ENCODE results near the gene MKKS. TPM values are rescaled to one million over a fixed set of nuclear protein-coding genes. Genes with fewer than 3 reads are reported as not detected.
"Not testable (repeated sequence)": the region's sequence is repeated elsewhere in the genome, so short reads cannot be mapped to it uniquely, and the experiment has no call there.

The MKKS gene
- total RNA-seq, 4 donors from 2014 or later: 4.7 to 15.4 (median 12.9) TPM

DNA sequence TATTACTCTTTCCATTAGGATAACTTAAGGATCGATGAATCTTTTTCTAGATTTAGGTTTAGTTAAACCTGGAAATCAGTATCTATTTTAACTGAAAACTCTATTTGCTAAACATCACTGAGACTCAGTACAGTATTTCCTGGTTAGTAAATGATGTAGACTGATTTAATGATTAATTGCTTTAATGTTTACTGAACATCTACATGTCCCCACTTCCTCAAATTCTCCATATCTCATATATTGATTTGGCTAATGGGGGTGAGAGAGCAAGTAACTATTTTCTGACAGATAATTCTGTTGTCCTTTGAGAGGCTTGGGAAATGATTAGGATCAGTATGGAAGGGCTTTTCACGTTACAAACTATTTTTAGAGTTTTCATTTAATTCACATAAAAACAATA lies 10.3 kb downstream of the MKKS start:
- Histone ChIP-seq H3K4me1 (peaks cover 0 to 21% (median 4%) of the 10 kb centered on the region in 3 donors), H3K27ac (no peak overlapping the region), H3K36me3 (peaks cover 0 to 24% (median 0%) of the 10 kb centered on the region in 3 donors), H3K4me3 (no peak overlapping the region), H3K9me3 (no peaks in the 10 kb centered on the region), H3K27me3 (no peaks in the 10 kb centered on the region)
- DNase-seq: no peak
- intact Hi-C loops (cut with DNase I): no loop called here
- WGBS, 2 donors: 86 to 93% methylated on average over 2 of the region's 2 CpGs
- TF ChIP-seq POLR2A (IDR thresholded peaks at IDR 0.05) (no peak), CTCF (IDR thresholded peaks at IDR 0.05) (no peak)

- Histone ChIP-seq H3K4me3 (no peak overlapping the region), H3K36me3 (peaks cover 0 to 43% (median 0%) of the 10 kb centered on the region in 3 donors), H3K9me3 (no peaks in the 10 kb centered on the region), H3K4me1 (peaks cover 0 to 12% (median 0%) of the 10 kb centered on the region in 3 donors), H3K27ac (no peak overlapping the region), H3K27me3 (no peaks in the 10 kb centered on the region)
- WGBS, 2 donors: 59 to 80% methylated on average over 5 of the region's 5 CpGs
- TF ChIP-seq POLR2A (IDR thresholded peaks at IDR 0.05) (no peak), CTCF (IDR thresholded peaks at IDR 0.05) (no peak)
- no peak for DNase-seq
- intact Hi-C loops (cut with DNase I): no loop called here
These were observed 14.4 kb downstream of the MKKS start for GRCh38 chr20:10419550-10420133.

DNA sequence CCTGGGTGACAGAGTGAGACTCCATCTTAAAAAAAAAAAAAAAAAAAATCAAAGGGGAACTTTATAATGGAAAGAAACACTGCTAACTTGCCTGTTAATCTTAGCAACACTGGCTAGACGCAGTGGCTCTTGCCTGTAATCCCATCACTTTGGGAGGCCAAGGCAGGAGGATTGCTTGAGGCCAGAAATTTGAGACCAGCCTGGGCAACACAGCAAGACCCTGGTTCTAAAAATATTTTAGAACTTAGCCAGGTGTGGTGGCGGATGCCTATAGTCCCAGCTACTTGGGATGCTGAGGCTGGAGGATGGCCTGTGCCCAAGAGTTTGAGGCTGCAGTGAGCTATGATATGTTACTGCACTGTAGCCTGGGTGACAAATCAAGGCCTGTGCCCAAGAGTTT lies 16.8 kb downstream of the MKKS start:
- Histone ChIP-seq H3K4me1 (peaks cover 0 to 12% (median 0%) of the 10 kb centered on the region in 3 donors), H3K36me3 (peaks cover 0 to 58% (median 0%) of the 10 kb centered on the region in 3 donors)
- H3K27ac ChIP-seq; intact Hi-C loops (cut with DNase I); H3K9me3 ChIP-seq; H3K27me3 ChIP-seq; H3K4me3 ChIP-seq; DNase-seq: not testable (repeated sequence)
- WGBS, 2 donors: 90 to 97% methylated on average over 2 of the region's 2 CpGs

- peaks cover 0 to 64% (median 0%) of the 10 kb centered on the region in 3 donors for H3K36me3 ChIP-seq
- TF ChIP-seq CTCF (IDR thresholded peaks at IDR 0.05) (no peak), POLR2A (IDR thresholded peaks at IDR 0.05) (no peak)
- 27 to 40% methylated on average over 3 of the region's 3 CpGs for WGBS, 2 donors
- no peaks in the 10 kb centered on the region for H3K27me3 ChIP-seq
- DNase-seq: no peak
- no peak overlapping the region for H3K4me3 ChIP-seq
- no peaks in the 10 kb centered on the region for H3K9me3 ChIP-seq
- no peak overlapping the region for H3K27ac ChIP-seq
- intact Hi-C loops (cut with DNase I): no loop called here
- H3K4me1 ChIP-seq: peaks cover 0 to 12% (median 0%) of the 10 kb centered on the region in 3 donors
These were observed 18.9 kb downstream of the MKKS start for GRCh38 chr20:10415013-10415650.

DNA sequence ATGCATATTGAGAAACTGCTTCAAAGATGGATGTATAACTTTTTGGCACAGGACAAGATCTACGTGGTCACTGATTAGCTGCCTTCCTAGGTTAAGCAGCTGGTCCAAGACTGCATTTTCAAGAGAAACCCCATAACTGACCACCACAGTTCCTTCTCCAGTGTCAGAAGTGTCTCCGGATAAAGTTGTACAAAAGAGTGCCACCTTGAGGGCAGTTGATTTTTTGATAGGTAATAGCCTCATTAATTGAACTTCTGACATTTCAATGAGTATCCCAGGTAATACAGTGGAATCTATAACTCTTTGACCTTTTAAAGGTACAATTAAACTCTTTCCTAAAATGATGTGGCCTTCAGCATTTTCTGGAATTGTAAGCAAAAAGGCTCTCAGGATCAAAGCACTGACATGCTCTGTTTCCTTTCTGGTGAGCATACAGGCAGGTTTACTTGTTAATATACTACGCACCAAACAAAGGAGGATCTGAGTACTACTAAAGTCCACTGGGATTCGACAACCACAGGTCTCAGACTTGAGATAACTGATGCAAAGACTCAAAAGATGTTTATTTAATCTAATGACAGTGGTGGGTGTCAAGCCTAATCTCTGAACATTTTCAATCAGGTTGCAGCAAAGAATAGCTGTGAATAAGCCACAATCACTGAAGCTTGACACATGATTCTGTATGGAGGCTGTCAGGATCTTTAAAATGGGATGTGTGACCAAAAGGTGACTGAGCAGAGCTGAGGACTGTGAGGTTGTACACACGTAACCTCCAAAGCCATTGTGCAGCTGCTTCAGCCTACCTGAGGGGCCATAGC lies 21.2 kb downstream of the MKKS start:
- no peak for DNase-seq
- Histone ChIP-seq H3K4me1 (peaks cover 0 to 12% (median 0%) of the 10 kb centered on the region in 3 donors), H3K27me3 (no peaks in the 10 kb centered on the region), H3K36me3 (peaks cover 0 to 68% (median 0%) of the 10 kb centered on the region in 3 donors), H3K9me3 (no peaks in the 10 kb centered on the region), H3K4me3 (no peak overlapping the region), H3K27ac (no peak overlapping the region)
- TF ChIP-seq POLR2A (IDR thresholded peaks at IDR 0.05): no peak
- TF ChIP-seq CTCF (IDR thresholded peaks at IDR 0.05): no peak
- intact Hi-C loops (cut with DNase I): no loop called here
- WGBS, 2 donors: 70 to 76% methylated on average over 5 of the region's 5 CpGs
